SKM-1 treated with dmso at 0.1 percent for 144 hours (cell line): ENCODE data around the gene TEAD3.
"Not testable (repeated sequence)": the region's sequence is repeated elsewhere in the genome, so short reads cannot be mapped to it uniquely, and the experiment has no call there.

Source experiments
- DNase-seq: peaks from one replicate; lab custom pipeline; 2025; ENCODE audit not compliant: unreplicated experiment; lab: John Stamatoyannopoulos, UW

TEAD3 gene

GRCh38 chr6:35452183-35453090 lies 44.4 kb downstream of the TEAD3 start, which contains the start of gene FANCE:
Gene FANCE (plus strand): TSS chr6:35452338. CDS start chr6:35452546, 208 bp downstream.
- DNase-seq = peak; percentile 83

GRCh38 chr6:35451354-35452182 lies 45.3 kb downstream of the TEAD3 start:
- no peak for DNase-seq

- peak; percentile 79 for DNase-seq
These were observed 47.5 kb downstream of the TEAD3 start for GRCh38 chr6:35449287-35449881.

GRCh38 chr6:35448191-35448590 lies 48.7 kb downstream of the TEAD3 start:
- DNase-seq = no peak

- no peak for DNase-seq
These were observed 51.2 kb downstream of the TEAD3 start for GRCh38 chr6:35445691-35446090.

GRCh38 chr6:35443341-35444030 lies 53.4 kb downstream of the TEAD3 start:
- no peak for DNase-seq

- DNase-seq = no peak
These were observed 54.2 kb downstream of the TEAD3 start for GRCh38 chr6:35442693-35443092.

GRCh38 chr6:35441642-35442041 lies 55.2 kb downstream of the TEAD3 start:
- DNase-seq = no peak

GRCh38 chr6:35441205-35441604 lies 55.7 kb downstream of the TEAD3 start:
- DNase-seq = no peak

- DNase-seq = no peak
These were observed 57.6 kb downstream of the TEAD3 start for GRCh38 chr6:35439308-35439707.

GRCh38 chr6:35438378-35439065 lies 58.4 kb downstream of the TEAD3 start:
- DNase-seq = not testable (repeated sequence)

GRCh38 chr6:35436071-35436857 lies 60.6 kb downstream of the TEAD3 start:
- no peak for DNase-seq

- DNase-seq = no peak
These were observed 61.6 kb downstream of the TEAD3 start for GRCh38 chr6:35435074-35435837.

GRCh38 chr6:35432702-35433101 lies 64.2 kb downstream of the TEAD3 start:
- not testable (repeated sequence) for DNase-seq

GRCh38 chr6:35432291-35432690 lies 64.6 kb downstream of the TEAD3 start:
- DNase-seq = no peak

- DNase-seq = peak; percentile 30
These were observed 67.4 kb downstream of the TEAD3 start for GRCh38 chr6:35429463-35429862.

GRCh38 chr6:35428421-35429149 lies 68.3 kb downstream of the TEAD3 start:
- DNase-seq = no peak

GRCh38 chr6:35427851-35428321 lies 69.0 kb downstream of the TEAD3 start:
- no peak for DNase-seq
